Upper lobe of right lung (tissue), 1 donor: ENCODE measurements around the gene MRPL32. TPM values are rescaled to one million over a fixed set of nuclear protein-coding genes. Genes with fewer than 3 reads are reported as not detected.

Experiments used
- ATAC-seq: fragments of 200-7000 bp; cut with Tn5 transposase; one replicate; pipeline ENCODE4 v1.9.1; 2020; ENCODE audit warnings: mild to moderate bottlenecking, moderate library complexity
- DNase-seq: peaks from one replicate; pipeline ENCODE4 v3.0.0-alpha.2; 2020
- H3K27ac ChIP-seq: fragments of 200-600 bp; one replicate; pipeline ENCODE4 v1.8.0; 2022
- H3K27me3 ChIP-seq: fragments of 200-600 bp; one replicate; pipeline ENCODE4 v1.8.0; 2022; ENCODE audit warnings: mild to moderate bottlenecking
- H3K36me3 ChIP-seq: fragments of 200-600 bp; one replicate; pipeline ENCODE4 v1.8.0; 2022
- H3K4me1 ChIP-seq: fragments of 200-600 bp; one replicate; pipeline ENCODE4 v1.8.0; 2022
- H3K4me3 ChIP-seq: fragments of 200-600 bp; one replicate; pipeline ENCODE4 v1.8.0; 2022; ENCODE audit warnings: mild to moderate bottlenecking
- H3K9me3 ChIP-seq: fragments of 200-600 bp; one replicate; pipeline ENCODE4 v1.8.0; 2022
- intact Hi-C: fragments of 100-400 bp; cut with DNase I; formaldehyde crosslinking; loops from one replicate; pipeline ENCODE4 v1.11.0; 2022
- total RNA-seq: library from RNA; stranded (reverse); fragmentation: NEBNext Ultra II Directional; extraction: Animal tissue kit (Norgen Biotek cat#: 25700); gene quantifications from one replicate; pipeline ENCODE4 v1.2.1, GENCODE V29; 2021
- TF ChIP-seq, protein P1 (sequence below): fragments of 200-600 bp; IDR thresholded peaks from one replicate; pipeline ENCODE4 v1.8.0; 2022; ENCODE audit warnings: antibody characterized with exemption
- donor health status: DM: no; HTN: yes; CAD: no; lungs with severe emphysema.

The MRPL32 gene
- total RNA-seq, 1 donor from 2014 or later = 44.8 TPM

DNA sequence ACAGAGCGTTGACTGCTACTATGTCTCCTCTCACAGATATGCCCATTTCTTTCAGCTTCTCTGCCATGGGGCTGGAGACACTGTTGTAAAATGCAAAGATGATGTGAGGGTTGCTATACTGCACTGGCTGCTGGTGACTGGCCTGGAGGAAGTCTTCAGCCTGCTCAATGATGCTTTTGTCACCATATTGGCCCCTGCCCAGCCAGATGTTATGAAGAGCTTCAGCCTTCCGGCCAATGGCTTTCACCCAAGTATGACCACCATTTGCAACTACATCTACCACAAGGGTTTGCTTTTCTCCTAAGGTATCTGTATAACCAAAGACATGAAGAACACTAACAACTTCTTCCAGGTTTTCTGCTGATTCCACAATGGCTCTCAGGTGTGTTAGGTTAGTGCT lies 21.9 kb upstream of the MRPL32 start:
- peak overlapping the region; percentile 81 for H3K27ac ChIP-seq
- intact Hi-C loops = no loop called here
- no peaks in the 10 kb centered on the region for H3K9me3 ChIP-seq
- TF ChIP-seq, protein P1, sequence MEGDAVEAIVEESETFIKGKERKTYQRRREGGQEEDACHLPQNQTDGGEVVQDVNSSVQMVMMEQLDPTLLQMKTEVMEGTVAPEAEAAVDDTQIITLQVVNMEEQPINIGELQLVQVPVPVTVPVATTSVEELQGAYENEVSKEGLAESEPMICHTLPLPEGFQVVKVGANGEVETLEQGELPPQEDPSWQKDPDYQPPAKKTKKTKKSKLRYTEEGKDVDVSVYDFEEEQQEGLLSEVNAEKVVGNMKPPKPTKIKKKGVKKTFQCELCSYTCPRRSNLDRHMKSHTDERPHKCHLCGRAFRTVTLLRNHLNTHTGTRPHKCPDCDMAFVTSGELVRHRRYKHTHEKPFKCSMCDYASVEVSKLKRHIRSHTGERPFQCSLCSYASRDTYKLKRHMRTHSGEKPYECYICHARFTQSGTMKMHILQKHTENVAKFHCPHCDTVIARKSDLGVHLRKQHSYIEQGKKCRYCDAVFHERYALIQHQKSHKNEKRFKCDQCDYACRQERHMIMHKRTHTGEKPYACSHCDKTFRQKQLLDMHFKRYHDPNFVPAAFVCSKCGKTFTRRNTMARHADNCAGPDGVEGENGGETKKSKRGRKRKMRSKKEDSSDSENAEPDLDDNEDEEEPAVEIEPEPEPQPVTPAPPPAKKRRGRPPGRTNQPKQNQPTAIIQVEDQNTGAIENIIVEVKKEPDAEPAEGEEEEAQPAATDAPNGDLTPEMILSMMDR = no peak
- DNase-seq (no peak), ATAC-seq (no peak)
- H3K27me3 ChIP-seq = no peaks in the 10 kb centered on the region
- H3K36me3 ChIP-seq = no peaks in the 10 kb centered on the region
- peak overlapping the region; percentile 71 for H3K4me3 ChIP-seq
- H3K4me1 ChIP-seq = peaks cover 29% of the 10 kb centered on the region

DNA sequence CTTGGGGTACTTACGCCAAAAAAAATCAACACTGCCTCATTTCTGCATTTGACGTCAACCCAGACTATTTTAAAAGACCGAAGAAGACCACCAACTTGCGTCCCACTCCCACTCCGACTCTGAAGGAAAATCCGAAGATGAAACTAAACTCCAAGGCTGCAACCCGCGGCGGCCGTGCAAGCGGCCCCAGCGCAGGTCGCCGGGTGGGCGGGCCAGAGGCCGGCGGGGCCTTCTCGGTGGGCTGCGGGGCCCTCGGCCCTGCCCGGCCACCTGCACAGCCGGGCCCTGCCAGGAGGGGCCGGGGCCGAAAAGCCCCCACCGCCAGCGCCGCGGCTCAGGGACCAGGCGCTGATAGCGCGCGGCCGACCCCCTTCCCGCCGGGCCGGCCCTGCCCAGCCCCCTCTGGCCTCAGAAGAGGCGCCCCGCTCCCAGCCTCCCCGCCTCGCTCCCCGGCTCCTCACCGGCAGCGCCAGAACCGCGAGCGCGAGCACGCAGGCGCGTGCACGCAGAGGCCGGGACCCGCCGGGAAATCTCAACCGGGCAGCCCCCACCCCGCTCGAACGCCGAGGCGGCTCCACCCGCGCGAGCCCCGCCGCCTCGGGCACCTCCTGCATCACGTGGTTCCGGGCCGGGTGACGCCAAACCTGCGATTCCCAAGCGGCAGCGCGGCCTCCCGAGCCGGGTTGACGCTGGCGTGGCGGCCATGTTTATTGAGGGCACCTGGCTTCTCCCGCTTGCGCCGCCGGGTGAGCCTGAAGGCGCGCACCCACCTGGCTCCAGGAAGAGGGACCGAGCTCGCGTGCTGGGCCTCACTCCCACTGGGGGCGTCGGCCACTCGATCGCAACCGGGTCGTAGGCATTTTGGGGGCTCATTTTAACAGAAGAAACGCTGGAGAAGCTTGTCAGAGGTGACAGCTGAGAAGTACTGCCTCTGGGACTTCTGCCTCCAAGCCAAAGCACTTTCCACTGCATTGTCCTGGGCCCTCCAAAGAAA lies 20.4 kb upstream of the MRPL32 start, which contains the start of gene C7orf25:
C7orf25 (minus strand) TSS at position 617 of the 994 bp plus-strand sequence. CDS start 1,170 bp downstream, outside the sequence.
- H3K27me3 ChIP-seq = no peaks in the 10 kb centered on the region
- TF ChIP-seq, protein P1 = no peak
- no peaks in the 10 kb centered on the region for H3K9me3 ChIP-seq
- DNase-seq (peak; percentile 99), ATAC-seq (peak; percentile 97)
- H3K36me3 ChIP-seq = peaks cover 10% of the 10 kb centered on the region
- intact Hi-C loops = no loop called here
- peak within 1 kb of the TSS; percentile 81 for H3K27ac ChIP-seq
- H3K4me3 ChIP-seq = peak within 1 kb of the TSS; percentile 71
- H3K4me1 ChIP-seq = peaks cover 29% of the 10 kb centered on the region

DNA sequence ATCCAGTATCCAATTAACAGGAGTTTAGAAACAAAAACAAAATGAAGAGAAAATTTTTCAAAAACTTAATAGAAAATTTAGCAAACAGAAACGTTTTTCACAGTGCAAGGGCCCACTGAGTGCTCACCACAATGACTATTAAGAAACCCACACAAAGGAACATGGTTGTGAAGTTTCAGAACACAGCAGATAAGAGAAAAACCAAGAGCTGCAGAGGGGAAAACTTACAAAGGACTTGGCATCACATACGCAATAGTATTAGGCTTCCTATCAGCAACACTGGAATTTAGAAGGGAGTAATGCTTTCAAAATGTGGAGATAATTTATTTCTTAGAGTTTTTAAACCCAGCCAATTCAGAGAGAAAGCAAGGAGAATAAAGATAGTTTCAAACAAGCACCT lies 18.6 kb upstream of the MRPL32 start:
- ATAC-seq = no peak
- TF ChIP-seq, protein P1 = no peak
- Histone ChIP-seq H3K4me1 (peaks cover 22% of the 10 kb centered on the region), H3K27me3 (no peaks in the 10 kb centered on the region), H3K36me3 (peaks cover 25% of the 10 kb centered on the region), H3K9me3 (no peaks in the 10 kb centered on the region), H3K4me3 (no peak overlapping the region), H3K27ac (peak overlapping the region; percentile 52)
- no peak for DNase-seq
- intact Hi-C loops = no loop called here

DNA sequence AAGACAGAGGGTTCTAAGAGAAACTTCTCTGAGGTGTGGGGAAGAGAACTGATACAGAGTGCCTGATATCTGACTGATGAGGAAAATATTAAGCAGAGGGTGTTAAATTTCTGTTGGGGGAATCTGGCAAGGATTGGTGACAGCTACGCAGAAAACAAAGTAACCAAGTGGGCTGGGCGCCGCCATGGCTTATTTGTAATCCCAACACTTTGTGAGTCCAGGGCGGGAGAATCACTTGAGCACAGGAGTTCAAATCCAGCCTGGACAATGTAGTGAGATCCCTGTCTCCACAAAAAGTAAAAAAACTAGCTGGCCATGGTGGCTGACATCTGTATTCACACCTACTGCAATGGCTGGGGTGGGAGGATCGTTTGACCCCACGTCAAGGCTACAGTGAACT lies 18.2 kb upstream of the MRPL32 start:
- H3K36me3 ChIP-seq = peaks cover 26% of the 10 kb centered on the region
- no peaks in the 10 kb centered on the region for H3K9me3 ChIP-seq
- peak overlapping the region; percentile 52 for H3K27ac ChIP-seq
- ATAC-seq (no peak), DNase-seq (no peak)
- H3K4me3 ChIP-seq = no peak overlapping the region
- TF ChIP-seq, protein P1 = no peak
- H3K4me1 ChIP-seq = peaks cover 22% of the 10 kb centered on the region
- intact Hi-C loops = no loop called here
- no peaks in the 10 kb centered on the region for H3K27me3 ChIP-seq

DNA sequence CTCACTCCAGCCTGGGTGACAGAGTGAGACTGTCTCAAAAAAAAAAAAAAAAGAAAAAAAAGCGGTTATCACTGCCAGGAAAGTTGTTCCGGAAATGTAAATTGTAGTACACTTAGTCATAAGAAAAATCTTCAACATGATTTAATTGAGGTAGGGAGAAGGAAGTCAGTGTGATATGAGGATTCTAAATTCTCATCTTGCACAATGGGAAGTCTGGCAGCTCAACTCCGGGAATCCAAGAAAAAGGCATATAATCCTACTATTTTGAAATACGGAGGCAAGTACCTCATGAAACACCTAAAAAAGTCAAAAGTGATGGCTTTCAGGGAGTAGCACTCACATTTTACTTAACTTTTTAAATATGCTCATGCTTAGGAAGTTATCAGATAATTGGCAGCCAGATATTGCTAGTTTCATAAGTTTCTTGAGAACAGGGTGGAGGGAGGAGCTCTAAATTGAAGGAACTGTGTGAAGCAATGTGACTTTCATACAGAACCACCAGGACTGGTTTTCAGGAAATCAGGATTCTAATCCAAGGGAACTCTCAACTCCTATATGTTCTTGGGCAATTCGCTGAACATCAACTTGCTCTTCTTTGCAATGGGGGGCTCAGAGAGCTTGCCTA lies 17.6 kb upstream of the MRPL32 start:
- peaks cover 32% of the 10 kb centered on the region for H3K36me3 ChIP-seq
- no peaks in the 10 kb centered on the region for H3K27me3 ChIP-seq
- intact Hi-C loops = no loop called here
- peaks cover 21% of the 10 kb centered on the region for H3K4me1 ChIP-seq
- no peak for ATAC-seq
- H3K9me3 ChIP-seq = no peaks in the 10 kb centered on the region
- H3K27ac ChIP-seq = peak overlapping the region; percentile 52
- DNase-seq = no peak
- no peak overlapping the region for H3K4me3 ChIP-seq
- TF ChIP-seq, protein P1 = no peak
